Sigmoid colon (tissue), 4 donors: ENCODE data around the gene CLN6.

ENCODE experiments used
- EP300 ChIP-seq, 4 donors: sonication (generic); formaldehyde crosslinking; IDR thresholded peaks; one replicate each; pipeline ENCODE4 v1.6.1; 2017; ENCODE audit warnings: antibody characterized with exemption in 4 of 4
- POLR2A ChIP-seq, 2 donors: fragments of 450-650 bp; IDR thresholded peaks; one replicate each; pipeline ENCODE4 v1.6.1; 2016; ENCODE audit warnings: antibody characterized with exemption in 2 of 2, mild to moderate bottlenecking in 2 of 2, moderate library complexity in 2 of 2
- TF ChIP-seq, protein P1 (sequence below), 4 experiments: fragments of 450-650 bp in 3 of 4; fragments of 200-600 bp in 1 of 4; IDR thresholded peaks; one replicate each; pipeline ENCODE4 v1.5.1; 2016 to 2019; ENCODE audit warnings: antibody characterized with exemption in 4 of 4, mild to moderate bottlenecking in 3 of 4, moderate library complexity in 2 of 4

DNA sequence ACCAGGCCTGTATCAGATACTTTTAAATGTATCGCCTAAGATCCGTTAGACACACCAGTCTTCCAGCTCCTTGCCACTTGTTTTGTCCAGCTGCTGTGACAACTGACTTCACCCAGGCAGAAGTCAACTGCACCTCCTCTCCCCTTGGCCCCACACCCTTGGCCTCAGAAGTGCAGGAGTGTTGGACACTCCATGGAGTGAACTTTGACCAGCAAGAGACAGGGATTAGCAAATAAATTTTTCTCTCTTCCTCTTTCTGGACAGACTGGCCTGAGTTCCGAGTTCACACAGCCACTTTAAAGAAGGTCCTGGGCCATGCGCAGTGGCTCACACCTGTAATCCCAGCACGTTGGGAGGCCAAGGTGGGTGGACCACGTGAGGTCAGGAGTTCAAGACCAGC, 2.9 kb upstream of the CLN6 start:
- TF ChIP-seq, protein P1, sequence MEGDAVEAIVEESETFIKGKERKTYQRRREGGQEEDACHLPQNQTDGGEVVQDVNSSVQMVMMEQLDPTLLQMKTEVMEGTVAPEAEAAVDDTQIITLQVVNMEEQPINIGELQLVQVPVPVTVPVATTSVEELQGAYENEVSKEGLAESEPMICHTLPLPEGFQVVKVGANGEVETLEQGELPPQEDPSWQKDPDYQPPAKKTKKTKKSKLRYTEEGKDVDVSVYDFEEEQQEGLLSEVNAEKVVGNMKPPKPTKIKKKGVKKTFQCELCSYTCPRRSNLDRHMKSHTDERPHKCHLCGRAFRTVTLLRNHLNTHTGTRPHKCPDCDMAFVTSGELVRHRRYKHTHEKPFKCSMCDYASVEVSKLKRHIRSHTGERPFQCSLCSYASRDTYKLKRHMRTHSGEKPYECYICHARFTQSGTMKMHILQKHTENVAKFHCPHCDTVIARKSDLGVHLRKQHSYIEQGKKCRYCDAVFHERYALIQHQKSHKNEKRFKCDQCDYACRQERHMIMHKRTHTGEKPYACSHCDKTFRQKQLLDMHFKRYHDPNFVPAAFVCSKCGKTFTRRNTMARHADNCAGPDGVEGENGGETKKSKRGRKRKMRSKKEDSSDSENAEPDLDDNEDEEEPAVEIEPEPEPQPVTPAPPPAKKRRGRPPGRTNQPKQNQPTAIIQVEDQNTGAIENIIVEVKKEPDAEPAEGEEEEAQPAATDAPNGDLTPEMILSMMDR (IDR thresholded peaks at IDR 0.05) = no peak
- TF ChIP-seq POLR2A (IDR thresholded peaks at IDR 0.05) (no peak), EP300 (IDR thresholded peaks at IDR 0.05) (no peak)
